GM23338 (cell line): ENCODE data around the gene EXTL1. TPM values are rescaled to one million over a fixed set of nuclear protein-coding genes. Genes with fewer than 3 reads are reported as not detected.

Experiments
- ATAC-seq: fragments of 200-7000 bp; cut with Tn5 transposase; 3 replicates; pipeline ENCODE4 v1.9.1; 2020
- DNase-seq: peaks from one replicate; pipeline ENCODE4 v3.0.0-alpha.2; 2015; ENCODE audit warnings: low spot score
- H2AFZ ChIP-seq: fragments of 200-600 bp; sonication (generic); 2 replicates; pipeline ENCODE4 v1.8.0; 2016; ENCODE audit warnings: antibody characterized with exemption, mild to moderate bottlenecking, moderate library complexity
- H3F3A ChIP-seq: fragments of 200-600 bp; sonication (generic); replicated peaks from 2 replicates; pipeline ENCODE4 v1.8.0; 2017; ENCODE audit warnings: antibody characterized with exemption, mixed run types, low read depth
- H3K27ac ChIP-seq: fragments of 200-600 bp; sonication (generic); 2 replicates; pipeline ENCODE4 v1.6.1; 2016; ENCODE audit warnings: low read depth
- H3K27me3 ChIP-seq: fragments of 200-600 bp; sonication (generic); 2 replicates; pipeline ENCODE4 v1.8.0; 2016; ENCODE audit warnings: mild to moderate bottlenecking, mixed run types, moderate library complexity; ENCODE audit not compliant: insufficient read depth
- H3K36me3 ChIP-seq: fragments of 200-600 bp; sonication (generic); 2 replicates; pipeline ENCODE4 v1.8.0; 2016; ENCODE audit warnings: mild to moderate bottlenecking; ENCODE audit not compliant: insufficient read depth
- H3K4me1 ChIP-seq: fragments of 200-600 bp; sonication (generic); 2 replicates; pipeline ENCODE4 v1.8.0; 2016; ENCODE audit warnings: mild to moderate bottlenecking, moderate library complexity; ENCODE audit not compliant: insufficient read depth
- H3K4me2 ChIP-seq: fragments of 200-600 bp; sonication (generic); 2 replicates; pipeline ENCODE4 v1.7.1; 2017; ENCODE audit warnings: mixed run types
- H3K4me3 ChIP-seq: fragments of 200-600 bp; sonication (generic); 2 replicates; pipeline ENCODE4 v1.6.1; 2016; ENCODE audit warnings: mixed run types
- H3K79me2 ChIP-seq: fragments of 200-600 bp; sonication (generic); replicated peaks from 2 replicates; pipeline ENCODE4 v1.8.0; 2017; ENCODE audit warnings: mild to moderate bottlenecking; ENCODE audit not compliant: insufficient read depth
- H3K9me2 ChIP-seq: fragments of 200-600 bp; sonication (generic); 2 replicates; pipeline ENCODE4 v1.8.0; 2017; ENCODE audit not compliant: insufficient read depth
- H4K20me1 ChIP-seq: fragments of 200-600 bp; sonication (generic); replicated peaks from 2 replicates; pipeline ENCODE4 v1.8.0; 2017; ENCODE audit warnings: mild to moderate bottlenecking; ENCODE audit not compliant: insufficient read depth
- H3K27ac Mint-ChIP-seq: 2 replicates; pipeline ENCODE4 v1.8.0; 2020; ENCODE audit warnings: inconsistent platforms, mild to moderate bottlenecking, moderate library complexity, mixed read lengths
- H3K27me3 Mint-ChIP-seq: 3 replicates; pipeline ENCODE4 v1.8.0; 2022; ENCODE audit warnings: low read depth, mild to moderate bottlenecking, moderate library complexity, mixed read lengths, inconsistent platforms; ENCODE audit not compliant: insufficient read depth, poor library complexity
- H3K36me3 Mint-ChIP-seq: 3 replicates; pipeline ENCODE4 v1.8.0; 2021; ENCODE audit warnings: low read depth, mild to moderate bottlenecking, inconsistent platforms, moderate library complexity, mixed read lengths
- H3K4me1 Mint-ChIP-seq: 3 replicates; pipeline ENCODE4 v1.8.0; 2020; ENCODE audit warnings: mild to moderate bottlenecking, inconsistent platforms, mixed read lengths
- H3K4me3 Mint-ChIP-seq: 3 replicates; pipeline ENCODE4 v1.8.0; 2021; ENCODE audit warnings: moderate library complexity, mild to moderate bottlenecking, inconsistent platforms, mixed read lengths
- H3K9me3 Mint-ChIP-seq: 3 replicates; pipeline ENCODE4 v1.8.0; 2020; ENCODE audit warnings: moderate library complexity, mild to moderate bottlenecking, inconsistent platforms, mixed read lengths
- EZH2 ChIP-seq: fragments of 200-600 bp; sonication (generic); IDR thresholded peaks from one replicate; pipeline ENCODE4 v1.8.0; 2017; ENCODE audit warnings: antibody characterized with exemption, mild to moderate bottlenecking, low read depth; ENCODE audit not compliant: unreplicated experiment
- EZH2phosphoT487 ChIP-seq: fragments of 200-600 bp; sonication (generic); IDR thresholded peaks from one replicate; pipeline ENCODE4 v1.8.1; 2018; ENCODE audit warnings: antibody characterized with exemption; ENCODE audit not compliant: unreplicated experiment
- JUNB ChIP-seq: IDR thresholded peaks from one replicate; pipeline ENCODE4 v1.6.1; 2016; ENCODE audit warnings: antibody characterized with exemption; ENCODE audit not compliant: unreplicated experiment
- NANOG ChIP-seq: IDR thresholded peaks from 2 replicates; pipeline ENCODE4 v1.6.1; 2016; ENCODE audit warnings: antibody characterized with exemption, borderline replicate concordance
- POLR2AphosphoS5 ChIP-seq: IDR thresholded peaks from 2 replicates; pipeline ENCODE4 v1.6.1; 2016; ENCODE audit warnings: antibody characterized with exemption, low read depth
- ZNF114 ChIP-seq: fragments of 250-450 bp; sonication (Bioruptor Pico); IDR thresholded peaks from 2 replicates; pipeline ENCODE4 v1.5.0; 2020; ENCODE audit warnings: mild to moderate bottlenecking, moderate library complexity
- ZNF331 ChIP-seq: fragments of 250-450 bp; sonication (Bioruptor Pico); IDR thresholded peaks from 2 replicates; pipeline ENCODE4 v1.5.0; 2020; ENCODE audit warnings: low read depth, mild to moderate bottlenecking, moderate library complexity
- polyA plus RNA-seq: library from polyadenylated mRNA; unstranded; fragments of >200 nt; fragmentation: Nextera tagmentation; extraction: Ambion mirVana; gene quantifications from 2 replicates; pipeline ENCODE4 v1.2.1, GENCODE V29; 2016
- total RNA-seq: library from RNA; depleted of rRNA; stranded (reverse); fragments of >200 nt; shearing (Covaris generic); gene quantifications from 2 replicates; pipeline ENCODE4 v1.2.3, GENCODE V29; 2014
- TF ChIP-seq, protein P1 (sequence below): IDR thresholded peaks from one replicate; pipeline ENCODE4 v1.6.1; 2018; ENCODE audit warnings: antibody characterized with exemption; ENCODE audit not compliant: unreplicated experiment
- TF ChIP-seq, protein P2 (sequence below): IDR thresholded peaks from 2 replicates; pipeline ENCODE4 v1.6.1; 2016; ENCODE audit warnings: antibody characterized with exemption

Gene EXTL1
- total and polyA plus RNA-seq, 2 experiments from 2014 or later = 0.37 to 1.2 TPM

GRCh38 chr1:25992689-25993171 is 28.8 kb upstream of the EXTL1 start:
- no peaks in the 10 kb centered on the region for H3K27me3 ChIP-seq
- H3K27me3 Mint-ChIP-seq = peaks cover 4% of the 10 kb centered on the region
- H4K20me1 ChIP-seq = no peaks in the 10 kb centered on the region
- H3K4me3 Mint-ChIP-seq = no peak overlapping the region
- no peaks in the 10 kb centered on the region for H3K9me3 Mint-ChIP-seq
- H3K36me3 ChIP-seq = no peaks in the 10 kb centered on the region
- H3K4me2 ChIP-seq = no peak overlapping the region
- no peaks in the 10 kb centered on the region for H3K9me2 ChIP-seq
- no peaks in the 10 kb centered on the region for H3K79me2 ChIP-seq
- ATAC-seq (no peak), DNase-seq (no peak)
- H3F3A ChIP-seq = no peaks in the 10 kb centered on the region
- H3K4me1 Mint-ChIP-seq = peaks cover 21% of the 10 kb centered on the region
- no peaks in the 10 kb centered on the region for H3K36me3 Mint-ChIP-seq
- no peak overlapping the region for H2AFZ ChIP-seq
- no peak overlapping the region for H3K27ac Mint-ChIP-seq
- peaks cover 7% of the 10 kb centered on the region; the same call in 1 of the 2 replicates for H3K4me1 ChIP-seq
- TF ChIP-seq ZNF114 (CRISPR knock-in tag) (no peak), ZNF331 (CRISPR knock-in tag) (no peak), NANOG (no peak), POLR2AphosphoS5 (no peak), EZH2phosphoT487 (no peak), JUNB (no peak), EZH2 (no peak)
- TF ChIP-seq, protein P1, sequence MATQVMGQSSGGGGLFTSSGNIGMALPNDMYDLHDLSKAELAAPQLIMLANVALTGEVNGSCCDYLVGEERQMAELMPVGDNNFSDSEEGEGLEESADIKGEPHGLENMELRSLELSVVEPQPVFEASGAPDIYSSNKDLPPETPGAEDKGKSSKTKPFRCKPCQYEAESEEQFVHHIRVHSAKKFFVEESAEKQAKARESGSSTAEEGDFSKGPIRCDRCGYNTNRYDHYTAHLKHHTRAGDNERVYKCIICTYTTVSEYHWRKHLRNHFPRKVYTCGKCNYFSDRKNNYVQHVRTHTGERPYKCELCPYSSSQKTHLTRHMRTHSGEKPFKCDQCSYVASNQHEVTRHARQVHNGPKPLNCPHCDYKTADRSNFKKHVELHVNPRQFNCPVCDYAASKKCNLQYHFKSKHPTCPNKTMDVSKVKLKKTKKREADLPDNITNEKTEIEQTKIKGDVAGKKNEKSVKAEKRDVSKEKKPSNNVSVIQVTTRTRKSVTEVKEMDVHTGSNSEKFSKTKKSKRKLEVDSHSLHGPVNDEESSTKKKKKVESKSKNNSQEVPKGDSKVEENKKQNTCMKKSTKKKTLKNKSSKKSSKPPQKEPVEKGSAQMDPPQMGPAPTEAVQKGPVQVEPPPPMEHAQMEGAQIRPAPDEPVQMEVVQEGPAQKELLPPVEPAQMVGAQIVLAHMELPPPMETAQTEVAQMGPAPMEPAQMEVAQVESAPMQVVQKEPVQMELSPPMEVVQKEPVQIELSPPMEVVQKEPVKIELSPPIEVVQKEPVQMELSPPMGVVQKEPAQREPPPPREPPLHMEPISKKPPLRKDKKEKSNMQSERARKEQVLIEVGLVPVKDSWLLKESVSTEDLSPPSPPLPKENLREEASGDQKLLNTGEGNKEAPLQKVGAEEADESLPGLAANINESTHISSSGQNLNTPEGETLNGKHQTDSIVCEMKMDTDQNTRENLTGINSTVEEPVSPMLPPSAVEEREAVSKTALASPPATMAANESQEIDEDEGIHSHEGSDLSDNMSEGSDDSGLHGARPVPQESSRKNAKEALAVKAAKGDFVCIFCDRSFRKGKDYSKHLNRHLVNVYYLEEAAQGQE = no peak
- TF ChIP-seq, protein P2, sequence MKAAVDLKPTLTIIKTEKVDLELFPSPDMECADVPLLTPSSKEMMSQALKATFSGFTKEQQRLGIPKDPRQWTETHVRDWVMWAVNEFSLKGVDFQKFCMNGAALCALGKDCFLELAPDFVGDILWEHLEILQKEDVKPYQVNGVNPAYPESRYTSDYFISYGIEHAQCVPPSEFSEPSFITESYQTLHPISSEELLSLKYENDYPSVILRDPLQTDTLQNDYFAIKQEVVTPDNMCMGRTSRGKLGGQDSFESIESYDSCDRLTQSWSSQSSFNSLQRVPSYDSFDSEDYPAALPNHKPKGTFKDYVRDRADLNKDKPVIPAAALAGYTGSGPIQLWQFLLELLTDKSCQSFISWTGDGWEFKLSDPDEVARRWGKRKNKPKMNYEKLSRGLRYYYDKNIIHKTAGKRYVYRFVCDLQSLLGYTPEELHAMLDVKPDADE = no peak
- no peak overlapping the region for H3K27ac ChIP-seq
- H3K4me3 ChIP-seq = no peak overlapping the region

- H3K4me3 ChIP-seq = no peak overlapping the region
- no peaks in the 10 kb centered on the region for H3K9me2 ChIP-seq
- no peaks in the 10 kb centered on the region for H4K20me1 ChIP-seq
- peaks cover 8% of the 10 kb centered on the region for H3K4me1 ChIP-seq
- H2AFZ ChIP-seq = no peak overlapping the region
- no peak for TF ChIP-seq EZH2
- TF ChIP-seq, protein P2 = no peak
- no peak for TF ChIP-seq EZH2phosphoT487
- H3K79me2 ChIP-seq = no peaks in the 10 kb centered on the region
- H3K4me3 Mint-ChIP-seq = no peak overlapping the region
- H3K4me2 ChIP-seq = no peak overlapping the region
- DNase-seq (no peak), ATAC-seq (peak; percentile 4; the same call in 1 of the 3 replicates)
- H3F3A ChIP-seq = no peaks in the 10 kb centered on the region
- peaks cover 23% of the 10 kb centered on the region for H3K4me1 Mint-ChIP-seq
- no peak overlapping the region for H3K27ac Mint-ChIP-seq
- no peaks in the 10 kb centered on the region for H3K9me3 Mint-ChIP-seq
- H3K27me3 Mint-ChIP-seq = peaks cover 8% of the 10 kb centered on the region
- no peaks in the 10 kb centered on the region for H3K36me3 ChIP-seq
- H3K27me3 ChIP-seq = no peaks in the 10 kb centered on the region
- H3K36me3 Mint-ChIP-seq = no peaks in the 10 kb centered on the region
- H3K27ac ChIP-seq = no peak overlapping the region
Observed at GRCh38 chr1:25993197-25993951, 28.2 kb upstream of the EXTL1 start.
